ENCODE data around the gene KLRF1.
A peak's percentile ranks its signal among the peaks of the same experiment; 100 is the strongest.

The KLRF1 gene, protein sequence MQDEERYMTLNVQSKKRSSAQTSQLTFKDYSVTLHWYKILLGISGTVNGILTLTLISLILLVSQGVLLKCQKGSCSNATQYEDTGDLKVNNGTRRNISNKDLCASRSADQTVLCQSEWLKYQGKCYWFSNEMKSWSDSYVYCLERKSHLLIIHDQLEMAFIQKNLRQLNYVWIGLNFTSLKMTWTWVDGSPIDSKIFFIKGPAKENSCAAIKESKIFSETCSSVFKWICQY

DNA sequence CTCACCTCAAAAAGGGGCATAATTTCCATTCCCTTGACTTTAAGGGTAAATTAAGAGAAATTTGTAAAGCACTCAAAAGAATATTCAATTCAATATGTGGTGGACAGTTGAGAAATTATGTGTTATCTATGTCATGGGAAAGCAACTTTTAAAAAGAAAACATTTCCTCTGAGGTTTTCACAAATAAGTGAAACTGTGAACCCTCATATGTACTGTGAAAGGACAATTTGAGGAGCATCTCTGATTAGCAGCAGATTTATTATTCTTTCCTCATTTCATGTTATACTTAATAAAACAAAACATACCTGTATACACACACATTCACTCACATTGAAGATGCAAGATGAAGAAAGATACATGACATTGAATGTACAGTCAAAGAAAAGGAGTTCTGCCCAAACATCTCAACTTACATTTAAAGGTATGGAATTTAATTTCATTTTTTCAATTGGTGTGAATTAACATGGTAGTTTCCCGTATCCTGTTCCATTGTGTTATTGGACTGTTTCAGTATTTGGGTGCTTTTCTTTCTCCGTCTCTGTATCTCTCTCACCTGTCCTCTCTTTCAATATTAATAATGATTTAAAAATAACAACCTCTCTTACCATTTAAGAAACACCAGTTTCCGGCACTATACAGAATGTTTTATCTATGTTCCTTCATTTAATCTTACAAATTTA is at the start of gene KLRF1:
KLRF1 (plus strand) TSS at position 273 of the 680 bp plus-strand sequence; CDS start at position 337, 64 bp downstream.
- DNase-seq, result no peak

DNA sequence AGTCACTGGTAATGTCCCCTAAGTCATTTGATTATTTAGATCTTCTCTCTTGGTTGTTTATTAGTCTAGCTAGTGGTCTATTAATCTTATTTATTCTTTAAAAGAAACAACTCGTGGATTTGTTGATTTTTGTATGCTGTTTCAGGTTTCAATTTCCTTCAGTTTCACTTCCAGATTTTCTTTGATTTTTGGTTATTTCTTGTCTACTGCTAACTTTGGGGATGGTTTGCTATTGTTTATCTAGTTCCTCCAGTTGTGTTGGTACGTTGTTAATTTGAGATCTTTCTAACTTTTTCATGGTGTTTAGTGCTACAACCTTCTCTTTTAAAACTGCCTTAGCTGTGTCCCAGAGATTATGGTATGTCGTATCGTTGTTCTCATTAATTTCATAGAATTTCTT is 48.1 kb upstream of the KLRF1 start:
- DNase-seq, result no peak

DNA sequence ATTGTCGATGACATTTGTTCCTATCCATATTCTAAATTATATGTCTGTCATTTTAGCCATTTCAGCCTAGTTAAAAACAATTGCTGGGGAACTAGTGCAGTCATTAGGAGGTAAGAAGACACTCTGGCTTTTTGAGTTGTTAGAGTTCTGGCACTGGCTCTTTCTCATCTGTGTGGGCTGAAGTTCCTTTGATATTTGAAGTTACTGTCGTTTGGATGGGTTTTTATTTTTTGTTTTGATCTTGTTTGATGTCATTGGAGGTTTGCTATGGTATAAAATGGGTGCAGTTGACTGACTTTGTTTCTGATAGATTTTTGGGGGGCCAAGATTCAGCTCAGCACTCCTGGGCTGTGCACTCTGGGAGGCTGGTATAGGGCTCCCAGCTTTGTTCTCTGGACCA is 45.9 kb upstream of the KLRF1 start:
- no peak for DNase-seq

DNA sequence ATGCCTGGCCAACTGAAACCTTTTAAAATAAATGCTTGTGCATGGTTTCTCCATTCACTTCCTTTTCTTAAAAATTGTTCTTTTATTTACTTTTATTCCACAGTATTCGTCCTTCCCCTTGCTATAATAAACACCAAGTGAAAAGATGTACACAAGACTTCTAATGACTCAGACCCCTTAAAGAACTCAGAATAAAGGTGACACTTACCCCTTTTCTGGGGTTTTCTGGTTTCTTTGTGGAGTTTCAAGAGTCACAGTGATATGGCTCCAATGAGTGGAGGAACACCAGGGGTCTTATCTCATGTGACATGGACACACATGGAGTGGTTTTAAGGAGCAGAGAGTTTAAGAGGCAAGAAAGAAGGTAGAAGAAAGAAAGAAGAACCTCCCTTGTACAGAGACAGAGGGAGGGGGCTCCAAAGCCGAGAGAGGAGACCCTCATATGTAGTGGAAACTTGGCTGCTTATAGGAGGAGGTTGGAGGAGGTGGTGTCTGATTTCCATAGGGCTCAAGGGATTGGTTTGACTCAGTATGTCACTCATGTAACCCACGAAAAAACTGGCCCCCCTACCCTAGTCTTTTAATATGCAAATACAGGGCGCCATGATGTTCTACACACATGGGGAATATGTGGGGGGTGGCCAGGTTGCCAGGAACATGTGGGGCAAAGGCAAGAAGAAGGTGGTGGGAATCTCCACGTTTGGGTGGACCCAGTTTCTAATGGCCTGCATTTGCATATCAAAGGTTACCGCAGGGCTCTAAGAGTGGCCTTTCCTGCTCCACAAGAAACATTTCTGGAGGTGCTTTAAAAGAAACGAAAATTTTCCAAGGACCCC is 44.5 kb upstream of the KLRF1 start:
- no peak for DNase-seq

DNA sequence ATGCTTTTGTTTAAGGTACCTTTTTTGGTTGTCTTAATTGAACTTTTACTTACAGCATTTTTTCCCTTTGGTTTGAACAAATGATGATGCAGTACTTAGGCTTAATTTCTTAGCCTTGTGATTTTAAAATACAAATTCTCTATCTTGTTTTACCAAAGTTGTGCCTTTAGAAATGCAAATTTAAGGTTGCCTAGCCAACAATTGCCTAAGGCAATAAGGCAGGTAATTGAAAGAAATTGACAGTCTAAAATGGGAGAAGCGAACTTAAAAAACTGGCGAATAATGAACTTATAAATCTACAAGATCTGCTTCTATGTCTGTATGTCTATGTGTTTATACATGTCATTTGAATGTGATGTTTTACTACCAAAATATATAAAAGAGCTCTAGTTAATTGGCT is 43.0 kb upstream of the KLRF1 start:
- DNase-seq, result no peak

DNA sequence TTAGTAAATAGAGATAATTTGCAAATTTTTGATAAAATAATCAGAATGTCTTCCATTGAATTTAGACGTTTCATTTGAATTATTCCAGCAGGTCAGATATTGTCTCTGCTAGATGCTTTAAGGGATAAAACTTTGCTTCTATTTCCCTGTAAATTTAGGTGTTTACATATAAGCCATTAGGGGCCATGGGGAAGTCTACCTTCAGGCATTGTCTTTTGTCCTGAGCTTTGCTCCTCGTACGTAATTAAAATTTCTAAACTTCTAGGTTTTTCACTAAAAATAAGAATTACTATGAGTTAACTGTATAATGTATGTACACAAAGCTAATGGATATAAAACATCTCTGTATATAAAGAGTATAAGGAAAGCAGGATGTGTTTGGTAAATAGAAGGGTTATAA is 42.5 kb upstream of the KLRF1 start:
- no peak for DNase-seq

DNA sequence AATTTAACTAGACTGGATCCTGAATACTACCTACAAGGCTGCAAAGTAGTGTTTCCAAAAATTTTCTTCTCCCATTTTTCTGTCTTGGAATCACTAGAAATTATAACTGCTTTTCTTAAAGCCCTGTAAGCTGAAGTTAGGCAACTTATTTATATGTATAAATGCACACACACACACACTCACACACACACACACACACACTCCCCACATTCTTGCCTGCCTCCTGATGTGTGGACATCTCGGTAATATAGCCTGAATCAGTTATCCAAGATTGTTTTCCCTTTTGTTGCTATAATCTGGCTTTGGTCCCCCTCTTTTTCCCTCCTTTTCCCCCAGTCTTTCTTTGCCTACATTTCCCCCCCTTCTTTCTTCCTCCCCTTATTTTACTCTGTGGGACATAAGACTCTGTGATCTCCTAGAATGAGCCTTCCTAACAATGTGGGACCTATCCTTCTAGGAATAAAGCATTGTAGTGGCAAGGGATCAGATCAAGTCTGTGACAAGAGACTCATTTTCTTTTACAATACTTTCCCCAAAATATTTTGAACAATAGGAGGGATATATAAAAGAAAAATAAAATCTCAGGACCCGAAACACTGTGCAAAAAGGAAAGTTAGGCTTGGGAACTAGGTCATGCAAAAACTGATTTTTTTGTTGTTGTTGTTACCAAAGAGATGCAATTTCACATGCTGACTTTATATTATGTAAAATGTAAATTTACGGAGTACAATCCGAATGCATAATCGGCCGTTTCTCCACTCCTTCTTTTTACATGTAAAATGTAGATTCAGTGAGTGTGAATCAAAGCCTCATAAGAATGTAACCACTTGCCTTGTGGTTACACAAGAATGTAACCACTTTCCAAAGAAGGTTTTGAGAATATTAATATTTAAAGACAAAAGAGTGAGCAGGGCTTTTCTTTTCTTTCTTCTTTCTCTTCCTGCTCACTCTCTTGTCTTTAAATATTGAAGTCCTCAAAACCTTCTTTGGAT is 40.3 kb upstream of the KLRF1 start:
- no peak for DNase-seq

DNA sequence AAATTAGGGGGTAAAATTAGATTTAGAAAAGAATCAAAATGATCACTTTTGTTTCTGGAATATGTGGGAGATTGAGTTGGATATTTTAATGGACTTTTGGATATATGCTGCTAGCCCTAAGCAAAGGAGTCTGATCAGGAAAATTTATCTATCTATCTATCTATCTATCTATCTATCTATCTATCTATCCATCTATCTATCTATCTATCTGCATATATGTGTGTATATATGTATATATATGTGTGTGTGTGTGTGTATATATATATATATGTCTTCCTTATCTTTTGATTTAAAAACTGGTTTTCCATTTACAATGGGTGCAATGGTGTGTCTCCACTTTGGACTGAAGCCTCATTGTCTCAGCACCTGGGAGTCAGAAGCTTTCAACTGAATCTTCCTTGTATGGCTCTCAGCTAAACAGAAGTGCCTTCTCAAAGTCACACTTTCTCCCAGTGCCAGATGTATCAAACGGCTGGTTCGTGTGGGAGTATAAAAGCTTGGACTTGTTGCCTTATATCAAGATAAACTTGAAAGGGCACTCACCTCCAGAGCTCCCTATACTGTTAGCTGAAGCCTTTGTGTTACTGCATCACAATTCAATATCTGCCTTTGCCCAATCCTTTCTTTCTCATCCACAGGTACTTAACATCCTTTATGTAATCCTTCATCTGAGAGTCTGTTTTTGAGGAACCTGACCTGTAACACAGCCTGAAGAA is 34.9 kb upstream of the KLRF1 start:
- no peak for DNase-seq

DNA sequence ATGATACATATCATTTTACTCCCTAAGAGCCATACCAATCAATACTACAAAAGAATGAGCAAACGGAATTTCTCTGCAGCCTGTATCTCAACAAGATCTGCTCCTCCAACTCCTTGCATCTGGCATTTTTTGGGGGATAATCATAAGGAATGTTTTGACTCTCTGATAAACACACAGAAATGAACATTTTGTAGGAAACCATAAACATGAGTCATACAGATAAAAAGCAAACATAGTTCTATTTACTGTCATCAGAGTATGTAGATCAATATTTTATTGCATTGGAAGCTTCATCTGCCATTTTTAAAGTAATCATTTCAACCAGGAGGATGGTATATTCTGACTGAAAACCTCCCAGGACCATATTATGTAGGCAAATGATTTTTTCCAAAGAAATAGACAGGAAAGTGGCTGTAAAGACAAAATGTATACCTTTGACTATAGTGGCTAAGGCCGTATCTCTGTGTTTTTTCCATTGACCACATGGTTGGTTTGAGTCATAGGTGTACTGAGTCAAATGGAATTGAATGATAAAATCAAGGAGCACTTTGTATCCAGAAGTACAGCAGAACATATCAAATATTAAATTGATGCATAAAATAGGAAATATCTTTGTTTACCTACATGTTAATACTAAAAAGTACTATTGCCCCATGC is 34.2 kb upstream of the KLRF1 start:
- DNase-seq, result peak; percentile 73

DNA sequence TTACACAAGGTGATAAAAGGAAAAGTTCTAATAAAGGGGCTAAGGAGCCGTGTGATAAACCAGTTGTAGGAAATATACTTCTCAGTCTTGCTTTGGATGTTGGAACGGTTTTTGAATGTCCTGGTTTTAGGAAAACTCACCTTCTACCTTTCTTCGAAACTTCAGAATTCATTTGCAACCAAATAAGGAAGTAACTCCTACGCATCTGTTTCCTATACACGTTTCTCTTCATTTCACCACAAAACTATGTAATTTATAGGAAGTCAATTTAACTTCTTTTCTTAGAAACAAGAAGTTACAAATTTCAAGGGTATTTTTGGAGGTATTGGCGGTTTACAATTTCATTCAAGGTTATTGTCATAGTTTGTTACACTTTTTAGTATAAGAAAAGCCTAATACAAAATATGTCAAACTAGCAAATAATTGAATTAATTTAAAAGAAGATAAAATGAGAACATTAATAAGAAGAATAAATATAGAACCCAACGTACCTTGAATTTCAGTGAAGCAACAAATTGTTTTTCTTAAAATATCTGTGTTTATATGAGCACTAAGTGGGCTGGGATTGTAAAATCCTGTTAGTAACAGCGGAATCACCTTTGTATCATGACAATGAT is 33.4 kb upstream of the KLRF1 start:
- DNase-seq, result no peak

DNA sequence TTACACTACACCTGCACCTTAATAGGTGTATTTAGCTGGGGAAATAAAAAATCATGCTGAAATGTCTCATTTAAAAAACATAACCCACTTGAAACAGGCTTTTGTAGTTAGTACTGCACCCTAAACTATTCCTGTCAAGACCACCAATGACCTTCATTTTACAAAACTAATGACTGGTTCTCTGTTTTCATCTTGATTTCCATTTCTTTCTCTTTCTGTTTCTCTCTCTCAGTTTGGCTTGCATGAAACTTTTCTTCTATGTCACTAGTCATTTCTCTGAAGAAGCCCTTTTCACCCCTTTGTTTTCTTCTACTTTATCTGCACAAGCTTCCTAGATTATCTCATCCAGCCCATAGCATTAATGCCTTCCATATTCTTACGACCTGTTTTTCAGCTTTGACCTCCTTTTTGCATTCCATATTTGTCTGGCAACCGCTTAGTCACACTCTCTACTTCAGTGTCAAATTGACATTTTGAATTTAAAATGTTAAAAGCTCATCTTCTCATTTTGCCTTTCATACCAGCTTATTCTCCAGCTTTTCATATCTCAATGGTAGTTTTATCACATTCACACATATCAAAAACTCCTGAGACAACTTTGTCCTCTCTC is 32.7 kb upstream of the KLRF1 start:
- DNase-seq, result no peak

DNA sequence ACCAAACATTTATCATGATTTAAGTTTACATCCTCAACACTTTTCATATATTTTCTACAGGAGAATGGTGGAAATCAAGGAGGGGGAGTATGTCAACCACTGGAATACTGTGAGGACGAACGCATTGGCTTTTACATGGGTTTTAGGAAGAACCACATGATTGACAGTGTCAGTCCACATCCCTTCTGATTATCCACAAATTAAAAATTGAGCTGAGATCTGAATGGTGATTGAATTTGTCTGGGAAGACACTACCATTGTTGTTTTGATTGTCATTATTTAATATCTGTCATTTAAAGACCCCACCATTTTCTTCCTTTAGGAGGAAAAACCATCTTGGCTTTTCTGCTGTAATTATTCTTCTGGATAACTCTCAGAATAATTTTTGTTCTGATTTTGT is 31.3 kb upstream of the KLRF1 start:
- no peak for DNase-seq

DNA sequence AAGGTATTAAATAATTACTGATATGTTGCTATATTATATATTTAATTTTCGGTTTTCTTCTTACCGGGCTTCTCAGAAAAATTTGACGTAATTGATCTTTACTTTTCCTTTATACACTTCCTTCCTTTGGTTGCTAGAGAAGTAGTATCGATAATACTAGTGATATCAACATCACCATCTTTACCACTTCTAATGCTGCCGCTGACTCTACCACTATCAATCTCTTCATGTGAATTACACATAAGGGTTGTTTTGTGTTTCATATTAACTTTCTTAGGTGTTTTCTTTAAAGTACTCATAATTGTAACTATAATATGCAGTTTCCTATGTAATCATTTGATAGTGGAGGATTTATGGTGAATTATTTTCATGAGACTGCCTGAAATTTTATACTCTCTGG is 30.9 kb upstream of the KLRF1 start:
- no peak for DNase-seq

DNA sequence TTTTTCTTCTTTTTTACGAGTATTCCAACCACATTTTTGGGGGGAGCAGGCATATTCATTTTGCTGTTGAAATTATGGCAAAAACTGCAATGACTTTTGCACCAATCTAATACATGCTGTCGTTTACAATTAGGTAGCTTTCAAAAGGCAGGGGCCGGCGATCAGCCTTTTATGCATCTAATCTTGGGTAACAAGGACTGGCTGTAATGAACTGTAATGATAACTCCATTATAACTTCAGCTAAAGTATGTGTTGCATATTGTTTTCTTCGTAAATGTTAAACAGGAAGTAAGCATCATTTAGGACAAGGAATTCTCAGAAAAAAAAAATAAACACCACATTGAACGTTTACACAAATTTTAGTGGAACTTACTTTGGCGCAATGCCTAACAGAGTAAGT is 30.3 kb upstream of the KLRF1 start:
- no peak for DNase-seq

DNA sequence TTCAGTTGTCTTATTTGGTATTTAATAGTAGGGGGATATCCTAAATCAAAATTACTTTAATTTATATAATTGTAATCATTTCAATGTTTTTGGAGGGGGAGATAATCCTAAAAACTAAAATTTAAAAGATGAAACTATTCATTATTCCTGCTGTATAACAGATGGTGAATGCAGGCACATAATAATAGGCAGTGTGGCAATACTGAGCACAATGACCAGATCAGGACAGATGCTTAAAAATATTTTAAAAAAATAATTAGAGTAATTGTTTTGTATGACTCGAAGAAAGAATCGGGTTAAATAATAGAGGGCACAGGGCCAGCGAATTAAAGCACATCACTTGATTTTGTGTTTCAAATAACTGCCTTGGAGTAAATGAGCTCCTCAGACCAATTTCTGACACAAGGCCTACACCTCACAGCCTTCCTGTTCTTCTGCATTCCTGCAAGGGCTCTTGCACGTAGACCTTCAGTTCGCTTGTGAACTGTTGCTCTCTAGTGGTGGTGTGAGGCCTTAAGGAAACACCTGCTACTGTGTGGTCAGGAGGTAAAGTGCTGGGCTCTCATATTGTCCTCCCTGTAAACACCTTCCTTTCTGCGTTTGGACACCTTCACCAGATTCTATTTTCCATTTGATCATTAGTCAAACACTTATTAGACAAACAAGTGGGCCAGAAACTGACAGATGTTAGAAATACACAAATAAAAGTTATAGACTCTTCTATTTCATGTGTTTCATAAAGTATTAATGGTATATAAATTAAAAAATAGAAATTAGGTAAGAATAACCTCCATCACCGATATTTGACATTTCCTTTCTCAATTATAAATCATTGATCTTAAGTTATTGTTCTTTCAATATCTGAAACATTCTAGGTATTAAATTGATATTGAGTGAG is 29.3 kb upstream of the KLRF1 start:
- no peak for DNase-seq

DNA sequence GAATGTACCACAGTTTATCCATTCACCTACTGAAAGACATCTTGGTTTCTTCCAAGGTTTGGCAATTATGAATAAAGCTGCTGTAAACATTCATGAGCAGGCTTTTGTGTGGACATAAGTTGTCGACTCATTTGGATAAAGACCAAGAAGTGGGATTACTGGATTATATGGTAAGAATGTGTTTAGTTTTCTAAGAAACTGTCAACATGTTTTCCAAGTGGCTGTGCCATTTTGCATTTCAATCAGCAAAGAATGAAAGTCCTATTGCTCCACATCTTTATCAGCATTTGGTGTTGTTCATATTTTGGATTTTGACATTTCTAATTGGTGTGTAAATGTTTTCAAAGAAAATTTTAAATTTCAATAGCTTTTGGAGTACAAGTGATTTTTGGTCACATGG is 27.3 kb upstream of the KLRF1 start:
- DNase-seq, result no peak

DNA sequence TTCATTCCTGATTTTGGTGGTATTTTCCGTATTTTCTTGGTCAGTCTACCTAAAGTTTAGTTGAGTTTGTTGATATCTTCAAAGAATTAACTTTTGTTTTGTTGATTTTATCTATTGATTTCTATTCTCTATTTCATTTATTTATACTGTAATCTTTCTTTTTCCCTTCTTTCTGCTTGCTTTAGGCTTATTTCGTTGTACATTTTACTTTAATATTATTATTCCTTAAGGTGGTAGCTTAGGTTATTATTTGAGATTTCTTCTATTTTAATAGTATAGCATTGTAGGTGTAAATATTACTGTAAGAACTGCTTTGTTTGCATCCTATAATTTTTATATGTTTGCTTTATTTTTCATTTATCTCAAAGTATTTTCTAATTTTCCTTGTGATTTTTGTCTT is 21.4 kb upstream of the KLRF1 start:
- no peak for DNase-seq

DNA sequence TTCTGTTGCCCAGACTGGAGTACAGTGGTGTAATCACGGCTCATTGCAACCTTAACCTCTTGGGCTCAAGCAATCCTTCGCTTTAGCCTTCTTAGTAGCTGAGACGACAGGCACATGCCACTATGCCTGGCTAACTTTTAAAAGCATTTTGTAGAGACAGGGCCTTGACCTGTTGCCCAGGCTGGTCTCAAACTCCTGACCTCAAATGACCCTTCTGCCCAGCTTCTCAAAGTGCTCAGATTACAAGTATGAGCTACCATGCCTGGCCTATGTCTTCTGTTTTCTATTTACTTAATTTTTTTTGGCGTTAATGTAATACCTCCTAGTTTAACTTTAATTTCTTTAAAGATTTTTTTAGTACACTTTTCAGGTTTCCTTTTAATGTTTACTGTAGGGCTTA is 20.6 kb upstream of the KLRF1 start:
- no peak for DNase-seq

DNA sequence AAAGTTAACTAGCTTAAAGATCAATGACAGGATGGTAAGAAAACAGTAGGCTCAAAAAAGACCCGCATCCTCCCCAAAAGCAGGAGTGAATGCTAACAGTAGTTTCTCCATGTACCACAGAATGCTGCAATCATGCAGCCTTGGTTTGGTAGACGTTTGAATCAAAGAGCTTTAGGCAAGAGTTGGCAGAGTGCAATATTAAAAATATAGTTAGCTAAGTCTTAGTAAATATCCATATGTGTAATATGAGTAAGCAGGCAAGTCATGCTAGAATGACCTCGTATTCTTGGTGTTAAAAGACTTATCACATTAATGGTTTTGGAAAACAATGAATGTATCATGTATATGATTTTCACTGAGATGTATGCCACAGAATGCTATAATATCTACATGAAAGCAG is 18.8 kb upstream of the KLRF1 start:
- DNase-seq, result no peak

DNA sequence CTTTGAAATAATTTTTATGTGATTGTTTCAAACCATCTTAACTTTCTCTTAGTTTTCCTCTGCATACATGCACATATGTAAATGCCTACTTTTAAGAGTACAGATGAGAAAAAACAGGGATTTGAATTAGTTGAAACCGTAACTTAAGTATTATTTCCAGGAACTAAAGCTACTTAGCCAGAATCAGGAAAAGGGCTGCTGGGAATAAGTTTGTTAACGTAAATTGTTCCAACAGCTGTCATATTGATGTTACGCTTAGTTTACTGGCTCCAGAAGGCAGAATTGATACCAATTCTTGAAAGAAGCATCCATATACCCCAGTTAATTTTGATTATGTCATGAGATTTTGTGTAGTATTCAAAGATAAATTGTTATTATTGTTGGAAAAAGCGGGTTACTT is 17.9 kb upstream of the KLRF1 start:
- DNase-seq, result no peak
